Renal cortical epithelial cell (primary cell): ENCODE data around the gene CFAP206. TPM values are rescaled to one million over a fixed set of nuclear protein-coding genes. Genes with fewer than 3 reads are reported as not detected.

Source experiments
- DNase-seq: peaks from one replicate; pipeline ENCODE4 v3.0.0-alpha.2; 2011; ENCODE audit warnings: low read depth
- total RNA-seq: library from RNA; depleted of rRNA; stranded (reverse); fragments of >200 nt; gene quantifications from 2 replicates; pipeline ENCODE4 v1.2.3, GENCODE V29; 2014

Gene CFAP206, protein sequence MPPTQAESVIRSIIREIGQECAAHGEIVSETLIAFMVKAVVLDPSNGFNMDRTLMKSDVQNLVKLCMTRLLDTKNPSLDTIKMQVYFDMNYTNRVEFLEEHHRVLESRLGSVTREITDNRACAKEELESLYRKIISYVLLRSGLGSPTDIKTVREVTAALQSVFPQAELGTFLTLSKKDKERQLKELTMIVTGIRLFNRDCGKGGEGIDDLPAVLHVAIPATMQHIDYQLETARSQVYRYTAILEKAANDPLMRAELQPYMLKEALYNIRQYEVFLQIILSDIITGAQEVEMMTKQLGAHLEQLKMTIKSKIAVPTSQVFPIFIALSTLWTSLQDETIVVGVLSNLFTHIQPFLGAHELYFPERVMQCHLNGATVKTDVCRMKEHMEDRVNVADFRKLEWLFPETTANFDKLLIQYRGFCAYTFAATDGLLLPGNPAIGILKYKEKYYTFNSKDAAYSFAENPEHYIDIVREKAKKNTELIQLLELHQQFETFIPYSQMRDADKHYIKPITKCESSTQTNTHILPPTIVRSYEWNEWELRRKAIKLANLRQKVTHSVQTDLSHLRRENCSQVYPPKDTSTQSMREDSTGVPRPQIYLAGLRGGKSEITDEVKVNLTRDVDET
- 0.17 and 9.0 TPM in 2 replicates for total RNA-seq

DNA sequence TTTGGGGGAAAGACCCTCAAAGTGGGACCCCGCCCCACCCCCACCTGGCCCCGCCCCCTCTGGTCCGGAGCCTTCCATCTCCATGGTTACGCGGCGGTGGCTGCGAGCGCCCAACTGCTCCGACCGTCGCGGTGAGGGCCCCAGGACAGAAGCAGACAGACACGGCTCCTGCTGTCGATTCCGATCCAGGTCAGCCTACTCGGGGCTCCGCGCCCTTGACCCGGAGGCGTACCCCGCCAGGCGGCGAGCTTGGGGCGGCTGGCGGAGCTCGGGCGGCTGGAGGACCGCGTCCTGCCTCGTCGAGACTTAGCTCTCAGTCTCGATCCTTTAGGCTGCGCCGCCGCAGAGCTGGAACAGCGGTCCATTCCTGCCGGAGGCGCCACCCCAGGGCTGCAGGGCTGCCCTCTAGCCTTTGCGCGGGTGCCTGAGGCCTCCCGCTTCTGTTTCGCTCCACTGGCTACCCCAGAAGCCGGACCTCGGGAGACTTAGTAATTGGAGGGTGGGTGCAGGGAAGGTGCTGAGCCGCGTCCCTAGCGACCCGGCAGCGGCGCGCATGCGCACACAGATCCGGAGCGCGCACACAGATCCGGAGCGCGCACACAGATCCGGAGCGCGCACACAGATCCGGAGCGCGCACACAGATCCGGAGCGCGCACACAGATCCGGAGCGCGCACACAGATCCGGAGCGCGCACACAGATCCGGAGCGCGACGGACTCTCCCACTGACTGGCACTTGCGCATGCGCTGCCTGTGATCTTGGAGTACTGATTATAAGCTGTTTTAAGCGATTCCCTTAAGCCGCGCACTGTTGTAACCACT lies at the start of gene CFAP206:
Gene CFAP206, plus strand, starts transcription at position 72 of the 820 bp plus-strand sequence. CDS start 1,868 bp downstream, outside the sequence.
- DNase-seq: peak; percentile 84

DNA sequence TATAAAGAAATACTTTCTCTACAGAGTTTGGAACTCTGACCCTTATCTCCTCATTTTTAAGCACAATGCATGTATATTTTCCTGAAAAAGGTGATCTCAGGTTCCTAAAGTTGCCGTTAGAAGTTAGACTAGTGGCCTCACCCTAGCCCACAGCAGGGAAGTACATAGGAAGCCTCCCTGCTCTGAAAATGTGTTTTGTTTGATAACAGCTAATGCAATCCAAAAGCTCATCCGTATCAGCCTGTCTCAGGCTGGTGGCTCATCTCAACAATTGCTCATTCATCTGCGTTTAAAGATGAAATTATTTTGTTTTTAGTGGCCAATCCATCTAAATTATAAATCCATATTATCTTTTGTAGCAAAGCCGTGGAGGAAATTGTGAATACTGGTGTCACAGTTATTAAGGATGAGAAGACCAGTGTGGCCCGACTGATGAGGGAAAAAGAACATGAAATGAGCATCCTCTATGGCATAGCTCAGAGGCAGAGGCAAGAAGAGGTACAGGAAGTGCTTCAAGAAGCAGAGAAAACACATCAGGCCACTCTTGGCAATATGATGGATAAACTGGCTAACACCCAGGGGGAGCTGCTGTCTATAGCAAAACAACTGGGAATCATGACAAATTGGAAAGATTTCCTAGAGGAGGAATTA lies 43.0 kb upstream of the CFAP206 start:
- DNase-seq: no peak

DNA sequence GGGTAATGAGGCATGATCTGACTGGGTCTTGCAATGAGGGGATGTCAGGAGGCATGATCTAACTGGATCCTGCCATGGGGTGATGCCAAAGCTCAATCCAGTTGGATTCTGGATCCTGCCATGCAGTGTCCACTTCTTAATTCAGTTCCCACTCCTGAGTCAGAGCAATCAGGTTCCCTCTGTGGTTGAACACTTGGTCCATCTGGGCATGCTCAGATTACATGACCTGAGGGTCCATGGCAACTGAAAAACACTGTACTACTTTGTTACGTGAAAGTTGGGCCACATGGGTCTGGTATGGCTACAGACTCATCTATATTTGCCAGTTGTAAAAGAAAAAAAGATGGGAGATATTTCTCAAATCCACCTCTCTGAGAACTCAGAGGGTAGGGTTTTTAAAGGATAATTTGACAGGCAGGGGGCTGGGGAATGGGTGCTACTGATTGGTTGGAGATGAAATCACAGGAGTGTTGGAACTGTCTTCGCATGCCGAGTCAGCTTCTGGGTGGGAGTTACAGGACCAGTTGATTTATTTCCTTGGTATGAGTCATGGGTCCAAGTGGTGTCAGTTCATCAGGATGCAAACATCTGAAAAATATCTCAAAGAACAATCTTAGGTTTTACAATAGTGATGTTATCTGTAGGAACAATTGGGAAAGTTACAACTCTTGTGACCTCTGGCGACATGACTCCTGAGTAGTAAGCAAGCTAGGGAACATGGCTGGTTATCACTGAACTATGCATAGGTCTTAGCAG lies 41.5 kb upstream of the CFAP206 start:
- DNase-seq: peak; percentile 7

DNA sequence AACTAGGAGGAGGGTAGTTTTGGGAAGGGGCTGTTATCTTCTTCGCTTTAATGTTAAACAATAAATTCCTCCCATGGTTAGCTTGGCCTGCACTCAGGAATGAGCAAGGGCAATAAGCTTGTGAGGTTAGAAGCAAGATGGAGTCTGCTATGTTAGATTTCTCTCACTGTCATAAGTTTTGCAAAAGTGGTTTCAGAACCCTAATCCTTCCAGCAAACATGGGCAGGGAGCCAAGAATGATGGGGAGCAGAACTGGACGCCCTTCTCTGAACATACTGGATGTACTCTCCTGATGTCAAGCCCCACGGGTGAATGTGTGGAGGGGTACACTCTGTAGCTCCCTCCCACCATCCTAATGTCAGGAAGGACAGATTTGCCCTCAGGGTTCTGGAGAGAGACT lies 40.9 kb upstream of the CFAP206 start:
- DNase-seq: no peak

DNA sequence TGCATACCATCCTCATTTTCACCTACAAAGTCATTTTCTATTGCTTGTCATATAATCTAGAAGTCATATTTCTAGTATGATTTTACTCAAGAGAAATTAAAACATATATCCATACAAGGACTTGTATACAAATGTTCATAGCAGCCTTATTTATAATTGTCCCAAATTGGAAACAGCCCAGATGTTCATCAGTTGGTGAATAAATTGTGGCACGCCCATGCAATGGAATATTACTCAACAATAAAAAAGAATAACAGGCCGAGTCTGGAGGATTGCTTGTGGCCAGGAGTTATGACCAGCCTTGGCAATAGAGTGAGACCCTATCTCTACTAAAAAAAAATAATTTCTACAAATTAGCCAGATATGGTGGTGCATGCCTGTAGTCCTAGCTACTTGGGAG lies 34.4 kb upstream of the CFAP206 start:
- no peak for DNase-seq

- DNase-seq: no peak
Measured at GRCh38 chr6:87375315-87375714, 32.5 kb upstream of the CFAP206 start.

GRCh38 chr6:87376643-87377042 lies 31.1 kb upstream of the CFAP206 start:
- no peak for DNase-seq

DNA sequence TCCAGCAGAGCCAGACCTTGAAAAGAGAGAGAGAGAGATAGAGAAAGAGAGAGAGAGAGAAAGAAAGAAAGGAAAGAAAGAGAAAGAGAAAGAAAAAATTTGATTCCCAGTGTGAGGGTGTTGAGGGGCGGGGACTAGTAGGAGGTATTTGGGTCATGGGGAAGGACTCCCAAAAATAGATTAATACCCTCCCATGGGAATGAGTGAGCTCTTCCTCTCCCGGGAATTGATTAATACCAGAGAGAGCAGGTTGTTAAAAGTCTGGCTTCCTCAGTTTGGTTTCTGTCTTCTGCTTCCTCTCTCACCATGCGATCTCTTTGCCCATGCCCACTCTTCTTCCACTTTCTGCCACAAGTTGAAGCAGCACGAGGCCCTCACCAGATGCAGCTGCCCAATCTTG lies 28.8 kb upstream of the CFAP206 start:
- no peak for DNase-seq

- no peak for DNase-seq
Measured at GRCh38 chr6:87382861-87383260, 24.9 kb upstream of the CFAP206 start.

DNA sequence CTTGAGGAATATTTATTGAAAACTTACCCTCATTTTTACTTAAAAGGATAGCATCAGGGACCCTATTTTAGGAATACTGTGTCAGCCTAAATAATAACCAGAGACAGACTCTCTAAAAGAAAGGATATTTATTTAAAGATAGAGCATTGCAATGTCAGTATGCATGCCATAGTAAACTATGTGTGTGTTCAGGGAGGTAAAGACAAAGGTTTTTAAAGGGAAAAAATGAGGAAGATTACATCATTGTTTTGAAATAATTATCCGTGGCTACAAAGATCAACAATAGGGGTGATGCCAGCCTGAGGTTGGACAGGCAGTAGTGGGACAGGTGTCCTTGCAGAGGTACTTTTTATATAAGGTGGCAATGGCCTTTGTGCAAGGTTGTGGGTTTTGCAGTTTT lies 23.7 kb upstream of the CFAP206 start:
- DNase-seq: no peak

DNA sequence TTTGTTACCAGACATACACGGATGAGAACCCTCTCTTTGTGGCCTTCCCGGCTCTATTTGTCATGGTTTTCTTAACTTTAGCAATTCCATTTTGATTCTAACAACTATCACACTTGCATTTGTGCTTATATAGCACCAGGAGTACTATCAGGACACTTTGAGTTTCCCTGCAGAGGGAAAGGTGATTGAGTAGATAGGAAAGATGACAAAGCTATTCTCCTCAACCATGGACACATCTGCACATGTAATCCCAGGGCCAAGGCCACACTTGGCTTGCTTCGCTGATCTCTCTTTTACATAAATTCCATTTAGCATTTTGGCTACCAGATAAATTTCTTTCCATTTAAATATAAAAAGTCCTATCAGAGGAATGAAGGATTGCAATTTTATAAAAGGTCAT lies 23.3 kb upstream of the CFAP206 start:
- no peak for DNase-seq

DNA sequence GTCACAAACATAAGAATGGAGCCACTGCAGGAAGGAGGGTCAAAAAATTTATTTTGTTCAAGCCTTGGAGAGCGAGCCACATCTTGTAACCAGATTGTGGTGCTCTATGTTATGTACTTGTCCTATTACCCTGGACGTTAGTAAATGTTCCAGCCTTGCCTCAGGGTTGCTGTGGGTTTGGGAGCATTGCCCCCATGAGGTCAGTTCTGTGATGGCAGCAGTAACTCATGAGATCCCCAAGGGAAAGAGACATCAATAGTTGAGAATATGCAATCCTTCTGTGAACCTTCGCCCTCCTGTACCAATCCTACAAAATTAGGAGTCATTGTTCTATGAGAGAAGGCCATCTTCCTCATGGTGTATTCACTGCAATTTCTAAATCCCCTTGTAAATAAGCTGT lies 16.4 kb upstream of the CFAP206 start:
- peak; percentile 40 for DNase-seq

DNA sequence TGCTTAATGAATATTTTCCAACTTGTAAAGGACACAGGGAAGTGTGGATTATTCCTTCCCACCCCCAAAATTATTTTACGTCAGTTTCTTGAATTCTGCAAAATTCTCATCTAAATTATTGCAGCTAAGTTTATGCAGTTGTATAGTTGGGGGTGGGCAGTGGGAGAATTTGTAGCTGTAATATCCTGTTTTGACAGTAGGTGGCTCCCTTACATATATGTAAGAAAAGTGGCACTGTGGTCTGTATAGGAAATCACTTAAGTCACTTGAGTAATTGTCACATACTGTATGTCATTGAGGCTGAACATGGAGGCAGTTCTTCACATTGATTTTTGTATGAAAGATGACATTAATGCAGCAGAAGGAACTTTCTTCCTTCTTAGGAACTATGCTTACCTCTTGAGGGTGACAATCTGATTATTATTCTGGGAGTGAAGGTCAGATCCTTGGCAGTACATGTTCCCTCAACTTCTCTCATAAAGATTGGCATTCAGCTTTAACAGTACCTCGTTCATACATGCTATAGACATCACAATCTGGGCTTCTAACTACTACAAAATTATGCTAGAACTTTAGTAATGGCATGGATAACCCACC lies 14.6 kb upstream of the CFAP206 start:
- peak; percentile 77 for DNase-seq

- DNase-seq: no peak
Measured at GRCh38 chr6:87395431-87395830, 12.3 kb upstream of the CFAP206 start.

GRCh38 chr6:87396595-87397392 lies 11.0 kb upstream of the CFAP206 start:
- DNase-seq: no peak

DNA sequence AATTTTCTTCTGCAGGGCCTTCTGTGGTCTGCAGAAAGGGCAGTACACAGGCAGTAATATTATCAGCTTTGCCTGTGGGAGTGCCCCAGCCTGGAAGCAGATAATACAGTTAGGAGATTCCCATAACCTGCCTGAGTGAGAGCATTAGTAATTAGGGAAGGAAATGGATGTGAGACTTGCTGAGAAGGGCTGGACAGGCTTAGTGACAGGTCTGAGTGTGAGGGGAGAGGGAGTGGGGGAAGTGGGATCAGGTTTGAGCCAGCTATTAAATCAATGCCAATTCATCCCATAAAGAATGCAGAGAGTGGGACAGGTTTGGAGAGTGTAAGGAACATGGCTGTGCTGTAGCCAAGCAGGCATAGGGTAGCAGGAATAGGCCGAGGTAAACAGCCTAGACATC lies 10.1 kb upstream of the CFAP206 start:
- DNase-seq: no peak

GRCh38 chr6:87401832-87402231 lies 5.9 kb upstream of the CFAP206 start:
- DNase-seq: no peak

- DNase-seq: peak; percentile 46
Measured at GRCh38 chr6:87407561-87407900, 241 bp upstream of the CFAP206 start.

DNA sequence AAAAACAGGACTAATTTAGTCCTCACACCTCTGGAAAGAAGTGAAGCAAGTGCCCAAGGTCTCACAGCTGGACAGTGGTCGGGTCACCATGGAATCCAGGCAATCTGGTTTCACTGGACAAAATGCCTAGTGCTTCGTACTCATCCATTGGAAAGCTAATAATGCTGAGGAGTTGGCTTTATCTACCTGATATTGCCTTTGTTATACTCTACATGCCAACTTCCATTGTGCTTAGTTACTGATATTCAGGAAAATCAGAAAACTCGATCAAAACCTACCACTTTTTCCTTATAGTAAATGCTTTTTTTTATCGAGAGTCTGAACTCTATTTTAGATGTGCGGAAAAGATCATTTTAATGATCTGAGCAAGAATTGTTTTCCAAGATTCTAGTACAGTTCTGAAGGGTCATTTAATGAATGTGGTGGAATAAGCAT lies 966 bp downstream of the CFAP206 start:
- no peak for DNase-seq

GRCh38 chr6:87419266-87419665 lies 11.5 kb downstream of the CFAP206 start:
- no peak for DNase-seq
